ENCODE measurements around the gene C22orf15. TPM values are rescaled to one million over a fixed set of nuclear protein-coding genes. Genes with fewer than 3 reads are reported as not detected.

The C22orf15 gene
- polyA plus RNA-seq, 2 of the 4 experiments (the other 2 are of a cell fraction): not detected

DNA sequence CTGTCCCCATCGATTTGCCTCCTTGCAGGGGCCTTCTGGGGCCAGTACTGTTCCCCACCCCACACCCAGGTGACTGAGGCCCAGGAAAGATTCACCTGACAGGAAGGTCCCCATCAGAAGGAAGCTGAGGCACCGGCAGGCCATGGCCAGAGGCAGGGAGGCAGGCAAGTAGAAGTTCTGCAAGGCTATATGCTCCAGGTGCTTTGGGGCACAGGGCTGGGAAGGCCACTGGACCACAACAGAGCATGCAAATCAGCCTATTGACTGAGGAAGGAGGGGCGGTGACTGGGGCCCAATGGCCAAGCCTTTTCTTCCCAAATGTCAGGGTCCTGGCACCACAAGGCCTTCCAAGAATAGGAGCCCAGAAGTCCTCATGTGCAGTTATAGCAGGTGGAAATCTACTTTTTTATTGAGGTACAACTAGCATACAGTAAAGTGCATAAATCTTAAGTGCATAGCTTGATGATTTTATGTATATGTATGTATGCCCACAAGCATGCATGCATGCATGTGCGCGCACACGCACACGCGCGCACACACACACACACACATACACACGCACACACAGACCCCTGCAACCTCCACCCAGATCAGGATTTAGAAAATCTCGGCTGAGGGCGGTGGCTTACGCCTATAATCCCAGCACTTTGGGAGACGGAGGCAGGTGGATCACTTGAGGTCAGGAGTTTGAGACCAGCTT lies 8.4 kb upstream of the C22orf15 start, which contains the start of gene VPREB3:
Gene VPREB3 (minus strand): TSS at position 206 of the 700 bp plus-strand sequence. CDS start 62 bp downstream, at position 144.
- CTCF ChIA-PET: interaction anchor here (0.7 to 2.1 kb wide), 4 partner anchors 9 to 1163 kb away, joined by 3 to 7 read pairs (median 4); partner anchors contain the start of gene CHCHD10

DNA sequence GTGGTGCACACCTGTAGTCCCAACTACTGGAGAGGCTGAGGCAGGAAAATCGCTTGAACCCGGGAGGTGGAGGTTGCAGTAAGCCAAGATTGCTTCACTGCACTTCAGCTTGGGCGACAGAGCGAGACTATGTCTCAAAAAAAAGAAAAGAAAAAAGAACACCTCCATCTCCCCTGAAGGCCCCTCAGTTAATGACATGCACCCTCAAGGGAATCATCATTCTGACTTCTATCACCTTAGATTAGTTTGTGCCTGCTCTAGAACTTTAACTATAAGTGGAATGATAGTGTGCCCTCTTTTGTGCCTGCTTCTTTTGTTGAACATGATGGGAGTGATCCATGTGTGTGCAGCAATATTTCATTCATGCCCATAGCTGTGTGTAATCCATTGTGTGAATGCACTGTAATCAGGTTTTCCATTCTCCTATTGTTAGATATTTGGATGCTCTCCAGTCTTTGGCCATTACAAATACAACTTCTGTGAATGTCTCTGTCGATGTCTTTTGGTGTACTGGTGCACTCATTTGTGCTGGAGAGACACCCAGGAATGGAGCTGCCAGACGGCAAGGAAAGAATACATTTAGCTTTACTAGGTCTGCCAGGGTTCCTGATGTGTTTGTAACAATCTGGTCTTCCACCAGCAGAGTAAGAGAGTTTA lies 7.7 kb upstream of the C22orf15 start:
- H3K4me3 ChIP-seq: no peak overlapping the region
- FAIRE-seq (no peak), ATAC-seq (no peak), DNase-seq (ENCODE audit: low read depth in 1 of 2, low spot score in 1 of 2) (no peak)
- H3K4me1 ChIP-seq: peaks cover 1% of the 10 kb centered on the region; the same call in 2 of the 3 replicates
- no peak overlapping the region for H3K4me2 ChIP-seq
- TF ChIP-seq KDM1A (IDR thresholded peaks at IDR 0.05; ENCODE audit: low read depth) (no peak), HOXA7 (CRISPR knock-in tag; IDR thresholded peaks at IDR 0.05) (no peak), MAZ (IDR thresholded peaks at IDR 0.05; ENCODE audit: borderline replicate concordance, low read depth, low read length) (no peak), ZSCAN20 (CRISPR knock-in tag; IDR thresholded peaks at IDR 0.05) (no peak), RARB (CRISPR knock-in tag; IDR thresholded peaks at IDR 0.05) (no peak)
- TF ChIP-seq, protein P1, sequence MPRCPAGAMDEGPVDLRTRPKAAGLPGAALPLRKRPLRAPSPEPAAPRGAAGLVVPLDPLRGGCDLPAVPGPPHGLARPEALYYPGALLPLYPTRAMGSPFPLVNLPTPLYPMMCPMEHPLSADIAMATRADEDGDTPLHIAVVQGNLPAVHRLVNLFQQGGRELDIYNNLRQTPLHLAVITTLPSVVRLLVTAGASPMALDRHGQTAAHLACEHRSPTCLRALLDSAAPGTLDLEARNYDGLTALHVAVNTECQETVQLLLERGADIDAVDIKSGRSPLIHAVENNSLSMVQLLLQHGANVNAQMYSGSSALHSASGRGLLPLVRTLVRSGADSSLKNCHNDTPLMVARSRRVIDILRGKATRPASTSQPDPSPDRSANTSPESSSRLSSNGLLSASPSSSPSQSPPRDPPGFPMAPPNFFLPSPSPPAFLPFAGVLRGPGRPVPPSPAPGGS (IDR thresholded peaks at IDR 0.05): no peak
- TF ChIP-seq, protein P2, sequence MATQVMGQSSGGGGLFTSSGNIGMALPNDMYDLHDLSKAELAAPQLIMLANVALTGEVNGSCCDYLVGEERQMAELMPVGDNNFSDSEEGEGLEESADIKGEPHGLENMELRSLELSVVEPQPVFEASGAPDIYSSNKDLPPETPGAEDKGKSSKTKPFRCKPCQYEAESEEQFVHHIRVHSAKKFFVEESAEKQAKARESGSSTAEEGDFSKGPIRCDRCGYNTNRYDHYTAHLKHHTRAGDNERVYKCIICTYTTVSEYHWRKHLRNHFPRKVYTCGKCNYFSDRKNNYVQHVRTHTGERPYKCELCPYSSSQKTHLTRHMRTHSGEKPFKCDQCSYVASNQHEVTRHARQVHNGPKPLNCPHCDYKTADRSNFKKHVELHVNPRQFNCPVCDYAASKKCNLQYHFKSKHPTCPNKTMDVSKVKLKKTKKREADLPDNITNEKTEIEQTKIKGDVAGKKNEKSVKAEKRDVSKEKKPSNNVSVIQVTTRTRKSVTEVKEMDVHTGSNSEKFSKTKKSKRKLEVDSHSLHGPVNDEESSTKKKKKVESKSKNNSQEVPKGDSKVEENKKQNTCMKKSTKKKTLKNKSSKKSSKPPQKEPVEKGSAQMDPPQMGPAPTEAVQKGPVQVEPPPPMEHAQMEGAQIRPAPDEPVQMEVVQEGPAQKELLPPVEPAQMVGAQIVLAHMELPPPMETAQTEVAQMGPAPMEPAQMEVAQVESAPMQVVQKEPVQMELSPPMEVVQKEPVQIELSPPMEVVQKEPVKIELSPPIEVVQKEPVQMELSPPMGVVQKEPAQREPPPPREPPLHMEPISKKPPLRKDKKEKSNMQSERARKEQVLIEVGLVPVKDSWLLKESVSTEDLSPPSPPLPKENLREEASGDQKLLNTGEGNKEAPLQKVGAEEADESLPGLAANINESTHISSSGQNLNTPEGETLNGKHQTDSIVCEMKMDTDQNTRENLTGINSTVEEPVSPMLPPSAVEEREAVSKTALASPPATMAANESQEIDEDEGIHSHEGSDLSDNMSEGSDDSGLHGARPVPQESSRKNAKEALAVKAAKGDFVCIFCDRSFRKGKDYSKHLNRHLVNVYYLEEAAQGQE (IDR thresholded peaks at IDR 0.05): no peak
- TF ChIP-seq, protein P3, sequence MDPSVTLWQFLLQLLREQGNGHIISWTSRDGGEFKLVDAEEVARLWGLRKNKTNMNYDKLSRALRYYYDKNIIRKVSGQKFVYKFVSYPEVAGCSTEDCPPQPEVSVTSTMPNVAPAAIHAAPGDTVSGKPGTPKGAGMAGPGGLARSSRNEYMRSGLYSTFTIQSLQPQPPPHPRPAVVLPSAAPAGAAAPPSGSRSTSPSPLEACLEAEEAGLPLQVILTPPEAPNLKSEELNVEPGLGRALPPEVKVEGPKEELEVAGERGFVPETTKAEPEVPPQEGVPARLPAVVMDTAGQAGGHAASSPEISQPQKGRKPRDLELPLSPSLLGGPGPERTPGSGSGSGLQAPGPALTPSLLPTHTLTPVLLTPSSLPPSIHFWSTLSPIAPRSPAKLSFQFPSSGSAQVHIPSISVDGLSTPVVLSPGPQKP (IDR thresholded peaks at IDR 0.05; ENCODE audit: low read depth, low read length): no peak
- POLR2A ChIA-PET: no interaction called here
- H3K9me3 ChIP-seq: no peaks in the 10 kb centered on the region
- CTCF ChIA-PET: interaction anchor here (1.2 to 2.1 kb wide), 2 partner anchors 13 to 94 kb away, joined by 4 to 7 read pairs; partner anchors contain the start of gene CHCHD10
- H3K27ac ChIP-seq: no peak overlapping the region
- 68% methylated on average over 6 of the region's 6 CpGs for WGBS (ENCODE audit: missing lambda C conversion rate)

More for the DNA sequence above, 8.4 kb upstream of the C22orf15 start, which contains the start of gene VPREB3:
- 89% methylated on average over 12 of the region's 14 CpGs for WGBS (ENCODE audit: missing lambda C conversion rate)
- H3K4me3 ChIP-seq: no peak within 1 kb of the TSS
- no peak for FAIRE-seq
- H3K9me3 ChIP-seq: no peaks in the 10 kb centered on the region
- peaks cover 4% of the 10 kb centered on the region; the same call in 2 of the 3 replicates for H3K4me1 ChIP-seq
- TF ChIP-seq RNF2 (IDR thresholded peaks at IDR 0.05; ENCODE audit: borderline replicate concordance, low read depth): no peak
- TF ChIP-seq, protein P1 (IDR thresholded peaks at IDR 0.05): no peak
- TF ChIP-seq HOXB13 (CRISPR knock-in tag; IDR thresholded peaks at IDR 0.05; ENCODE audit: low read depth): no peak
- TF ChIP-seq GATA3 (IDR thresholded peaks at IDR 0.05; ENCODE audit: borderline replicate concordance): no peak
- no peak for TF ChIP-seq FOSL2 (IDR thresholded peaks at IDR 0.05)
- no peak for TF ChIP-seq FOSL2 (CRISPR knock-in tag; IDR thresholded peaks at IDR 0.05)
- TF ChIP-seq, protein P4, sequence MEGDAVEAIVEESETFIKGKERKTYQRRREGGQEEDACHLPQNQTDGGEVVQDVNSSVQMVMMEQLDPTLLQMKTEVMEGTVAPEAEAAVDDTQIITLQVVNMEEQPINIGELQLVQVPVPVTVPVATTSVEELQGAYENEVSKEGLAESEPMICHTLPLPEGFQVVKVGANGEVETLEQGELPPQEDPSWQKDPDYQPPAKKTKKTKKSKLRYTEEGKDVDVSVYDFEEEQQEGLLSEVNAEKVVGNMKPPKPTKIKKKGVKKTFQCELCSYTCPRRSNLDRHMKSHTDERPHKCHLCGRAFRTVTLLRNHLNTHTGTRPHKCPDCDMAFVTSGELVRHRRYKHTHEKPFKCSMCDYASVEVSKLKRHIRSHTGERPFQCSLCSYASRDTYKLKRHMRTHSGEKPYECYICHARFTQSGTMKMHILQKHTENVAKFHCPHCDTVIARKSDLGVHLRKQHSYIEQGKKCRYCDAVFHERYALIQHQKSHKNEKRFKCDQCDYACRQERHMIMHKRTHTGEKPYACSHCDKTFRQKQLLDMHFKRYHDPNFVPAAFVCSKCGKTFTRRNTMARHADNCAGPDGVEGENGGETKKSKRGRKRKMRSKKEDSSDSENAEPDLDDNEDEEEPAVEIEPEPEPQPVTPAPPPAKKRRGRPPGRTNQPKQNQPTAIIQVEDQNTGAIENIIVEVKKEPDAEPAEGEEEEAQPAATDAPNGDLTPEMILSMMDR (IDR thresholded peaks at IDR 0.05): no peak
- TF ChIP-seq, protein P5, sequence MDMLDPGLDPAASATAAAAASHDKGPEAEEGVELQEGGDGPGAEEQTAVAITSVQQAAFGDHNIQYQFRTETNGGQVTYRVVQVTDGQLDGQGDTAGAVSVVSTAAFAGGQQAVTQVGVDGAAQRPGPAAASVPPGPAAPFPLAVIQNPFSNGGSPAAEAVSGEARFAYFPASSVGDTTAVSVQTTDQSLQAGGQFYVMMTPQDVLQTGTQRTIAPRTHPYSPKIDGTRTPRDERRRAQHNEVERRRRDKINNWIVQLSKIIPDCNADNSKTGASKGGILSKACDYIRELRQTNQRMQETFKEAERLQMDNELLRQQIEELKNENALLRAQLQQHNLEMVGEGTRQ (IDR thresholded peaks at IDR 0.05): no peak
- no peak for TF ChIP-seq EHF (CRISPR knock-in tag; IDR thresholded peaks at IDR 0.05)
- TF ChIP-seq RFX5 (IDR thresholded peaks at IDR 0.05): no peak
- no peak within 1 kb of the TSS for H3K27ac ChIP-seq
- no peak within 1 kb of the TSS for H3K4me2 ChIP-seq
- POLR2A ChIA-PET: no interaction called here
- no peak for ATAC-seq
- no peak for DNase-seq (ENCODE audit: low read depth in 1 of 2, low spot score in 1 of 2)

All from A549 (cell line).